Ascending aorta (tissue), 2 donors: ENCODE results near the gene ATG4D. TPM values are rescaled to one million over a fixed set of nuclear protein-coding genes. Genes with fewer than 3 reads are reported as not detected.

Experiments used
- DNase-seq, 2 donors: peaks; one replicate each; pipeline ENCODE4 v3.0.0-alpha.2; 2019; ENCODE audit warnings: low spot score in 2 of 2
- H3K27ac ChIP-seq, 2 donors: fragments of 200-600 bp; sonication (generic); one replicate each; pipeline ENCODE4 v1.5.1; 2016 to 2017; ENCODE audit warnings: mild to moderate bottlenecking in 1 of 2
- H3K27me3 ChIP-seq: fragments of 200-600 bp; sonication (generic); one replicate; pipeline ENCODE4 v1.5.1; 2017
- H3K36me3 ChIP-seq, 2 donors: fragments of 200-600 bp; sonication (generic); one replicate each; pipeline ENCODE4 v1.5.1; 2016
- H3K4me1 ChIP-seq, 2 donors: fragments of 200-600 bp; sonication (generic); one replicate each; pipeline ENCODE4 v1.5.1; 2016 to 2017; ENCODE audit warnings: mild to moderate bottlenecking in 1 of 2
- H3K4me3 ChIP-seq, 2 donors: fragments of 200-600 bp; sonication (generic); one replicate each; pipeline ENCODE4 v1.5.1; 2016 to 2017; ENCODE audit warnings: mild to moderate bottlenecking in 1 of 2
- H3K9me3 ChIP-seq, 2 donors: fragments of 200-600 bp; sonication (generic); one replicate each; pipeline ENCODE4 v1.5.1; 2016
- CTCF ChIP-seq, 3 experiments: fragments of 200-600 bp in 2 of 3; fragments of 450-650 bp in 1 of 3; sonication (generic) in 2 of 3; IDR thresholded peaks; one replicate each; pipeline ENCODE4 v1.5.1; 2016 to 2019; ENCODE audit warnings: antibody characterized with exemption in 3 of 3, mild to moderate bottlenecking in 1 of 3, moderate library complexity in 1 of 3
- intact Hi-C: fragments of 100-400 bp; cut with DNase I; formaldehyde crosslinking; loops from one replicate; pipeline ENCODE4 v1.15.1; 2023
- total RNA-seq: library from RNA; depleted of rRNA; stranded (reverse); fragments of >200 nt; gene quantifications from one replicate; pipeline ENCODE4 v1.1.0, GENCODE V29; 2016

The ATG4D gene
- total RNA-seq, 1 donor from 2014 or later = 11.0 TPM

GRCh38 chr19:10602330-10603083 lies 58.8 kb downstream of the ATG4D start:
- Histone ChIP-seq H3K27ac (peak overlapping the region; percentile 98 to 99), H3K4me3 (peak overlapping the region; percentile 97 to 99), H3K4me1 (peaks cover 10 to 26% of the 10 kb centered on the region in 2 donors), H3K36me3 (no peaks in the 10 kb centered on the region), H3K9me3 (no peaks in the 10 kb centered on the region), H3K27me3 (no peaks in the 10 kb centered on the region)
- DNase-seq = peak; percentile 31 to 91
- intact Hi-C loops = loop anchor here (2.0 to 5.0 kb wide), 2 partner anchors 22 to 40 kb away; partner anchors contain the start of gene SLC44A2
- TF ChIP-seq CTCF (IDR thresholded peaks at IDR 0.05) = no peak

Other genes starting within 250 kb of the ATG4D start
- not detected for gene ZGLP1, start 234.1 kb upstream of the ATG4D start, total RNA-seq
- gene FDX2, start 227.9 kb upstream of the ATG4D start, total RNA-seq = 16.8 TPM
- 51.8 TPM for gene RAVER1, start 210.4 kb upstream of the ATG4D start, total RNA-seq
- gene ICAM3, start 204.3 kb upstream of the ATG4D start, total RNA-seq = 0.11 TPM
- 80.7 TPM for gene TYK2, start 163.3 kb upstream of the ATG4D start, total RNA-seq
- gene CDC37, start 140.4 kb upstream of the ATG4D start, total RNA-seq = 183 TPM
- 59.9 TPM for gene PDE4A, start 123.4 kb upstream of the ATG4D start, total RNA-seq
- 57.8 TPM for gene KEAP1, start 40.5 kb upstream of the ATG4D start, total RNA-seq
- gene S1PR5, start 26.5 kb upstream of the ATG4D start, total RNA-seq = 3.1 TPM
- gene KRI1, start 22.1 kb downstream of the ATG4D start, total RNA-seq = 21.9 TPM
- gene CDKN2D, start 25.1 kb downstream of the ATG4D start, total RNA-seq = 20.3 TPM
- gene AP1M2, start 43.4 kb downstream of the ATG4D start, total RNA-seq = not detected
- gene SLC44A2, start 81.6 kb downstream of the ATG4D start, total RNA-seq = 354 TPM
- 168 TPM for gene ILF3, start 110.4 kb downstream of the ATG4D start, total RNA-seq
- gene QTRT1, start 157.5 kb downstream of the ATG4D start, total RNA-seq = 36.8 TPM
- 113 TPM for gene DNM2, start 174.2 kb downstream of the ATG4D start, total RNA-seq